ENCODE data around the gene ARID3C. TPM values are rescaled to one million over a fixed set of nuclear protein-coding genes. Genes with fewer than 3 reads are reported as not detected.

Gene ARID3C
- total and polyA plus RNA-seq, 2 experiments from 2014 or later: 0.11 TPM; not detected in 1

DNA sequence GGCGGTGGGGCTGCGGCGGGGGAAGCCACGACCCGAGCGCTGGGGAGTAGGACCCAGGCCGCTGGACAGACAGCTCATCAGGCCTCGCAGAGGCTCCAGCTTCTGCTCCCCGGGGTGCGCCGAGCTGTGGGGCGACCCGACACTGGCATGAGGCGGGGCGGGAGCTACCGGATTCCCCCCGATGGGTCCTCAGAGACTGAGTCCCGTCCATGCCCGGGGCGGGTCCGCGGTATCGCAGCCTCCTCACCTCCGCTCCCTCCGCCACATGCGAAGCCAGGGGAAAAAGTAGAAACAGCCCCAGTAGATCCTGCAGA lies 36.2 kb upstream of the ARID3C start:
- no peaks in the 10 kb centered on the region for H3K36me3 ChIP-seq (ENCODE audit: low read depth)
- DNase-seq: no peak
- TF ChIP-seq EZH2phosphoT487 (IDR thresholded peaks at IDR 0.05; ENCODE audit: insufficient read depth, low read depth) (no peak), EZH2 (IDR thresholded peaks at IDR 0.05; ENCODE audit: insufficient read depth, poor library complexity, severe bottlenecking) (no peak)
- peak overlapping the region; percentile 70 for H3K27ac ChIP-seq
- H3F3A ChIP-seq (ENCODE audit: insufficient read depth): peaks cover 15% of the 10 kb centered on the region; the same call in 1 of the 2 replicates
- peak overlapping the region; percentile 93 for H3K9ac ChIP-seq
- 0 to 1% methylated on average over 18 to 23 of the region's 26 CpGs for WGBS, 2 experiments (ENCODE audit: low coverage in 1 of 2, low lambda C conversion rate in 2 of 2, missing lambda C conversion rate in 2 of 2)
- in situ Hi-C loops (cut with MboI): no loop called here
- no peaks in the 10 kb centered on the region for H3K9me2 ChIP-seq (ENCODE audit: insufficient read depth)
- peak overlapping the region; percentile 70 for H3K4me3 ChIP-seq
- peak overlapping the region; percentile 78 for H3K4me2 ChIP-seq (ENCODE audit: unreplicated experiment)
- H3K9me3 ChIP-seq (ENCODE audit: low read depth): no peaks in the 10 kb centered on the region
- H4K20me1 ChIP-seq (ENCODE audit: insufficient read depth): no peaks in the 10 kb centered on the region
- H3K4me1 ChIP-seq (ENCODE audit: insufficient read depth): peaks cover 7% of the 10 kb centered on the region; the same call in 1 of the 2 replicates
- H3K79me2 ChIP-seq (ENCODE audit: insufficient read depth): peaks cover 25% of the 10 kb centered on the region
- H3K27me3 ChIP-seq (replicated peaks; ENCODE audit: insufficient read depth): no peaks in the 10 kb centered on the region
- H2AFZ ChIP-seq: peak overlapping the region; percentile 85

DNA sequence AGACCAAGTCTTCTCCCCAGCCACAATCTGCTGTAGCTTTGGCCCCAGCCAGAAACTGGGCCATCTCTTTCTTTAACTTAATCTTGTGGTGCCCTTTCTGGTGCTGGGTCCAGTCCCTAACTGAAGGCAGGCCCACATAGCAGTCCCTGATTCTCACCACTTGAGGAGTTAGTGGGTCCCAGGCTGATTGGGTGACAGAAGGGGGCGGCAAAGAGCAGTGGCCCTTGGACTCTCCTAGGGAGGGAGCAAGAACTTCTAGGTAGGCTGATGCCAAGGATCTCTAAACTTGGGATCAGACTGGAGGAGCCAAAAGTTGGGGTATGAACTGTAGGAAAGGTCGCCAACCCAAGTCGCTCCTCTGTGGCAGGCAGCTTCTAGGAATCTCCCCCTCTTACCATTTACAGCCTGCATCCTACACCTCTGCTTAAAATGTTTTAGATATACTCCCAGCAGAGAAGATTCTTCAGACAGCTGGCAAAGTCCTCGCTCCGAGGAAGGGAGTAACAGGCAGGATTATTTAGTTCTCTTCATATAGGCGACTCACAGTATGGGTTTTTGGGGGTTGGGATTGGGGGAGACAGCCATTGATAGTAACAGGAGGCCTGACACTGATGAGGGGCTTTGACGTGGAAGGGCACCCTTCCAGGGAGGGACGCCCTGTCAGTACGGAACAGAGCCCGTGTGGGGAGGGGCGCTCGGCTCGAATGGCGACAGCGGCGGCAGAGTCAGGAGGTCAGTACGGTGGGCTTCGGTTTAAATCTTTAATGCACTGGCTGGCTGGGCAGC lies 35.6 kb upstream of the ARID3C start:
- peak overlapping the region; percentile 78 for H3K4me2 ChIP-seq (ENCODE audit: unreplicated experiment)
- DNase-seq: peak; percentile 90
- peak overlapping the region; percentile 70 for H3K27ac ChIP-seq
- H3K27me3 ChIP-seq (replicated peaks; ENCODE audit: insufficient read depth): no peaks in the 10 kb centered on the region
- no peaks in the 10 kb centered on the region for H3K9me2 ChIP-seq (ENCODE audit: insufficient read depth)
- peaks cover 15% of the 10 kb centered on the region; the same call in 1 of the 2 replicates for H3F3A ChIP-seq (ENCODE audit: insufficient read depth)
- no peaks in the 10 kb centered on the region for H3K9me3 ChIP-seq (ENCODE audit: low read depth)
- H2AFZ ChIP-seq: peak overlapping the region; percentile 85
- H3K4me1 ChIP-seq (ENCODE audit: insufficient read depth): peaks cover 7% of the 10 kb centered on the region; the same call in 1 of the 2 replicates
- TF ChIP-seq EZH2 (IDR thresholded peaks at IDR 0.05; ENCODE audit: insufficient read depth, poor library complexity, severe bottlenecking): no peak
- H3K9ac ChIP-seq: peak overlapping the region; percentile 93
- in situ Hi-C loops (cut with MboI): no loop called here
- peaks cover 25% of the 10 kb centered on the region for H3K79me2 ChIP-seq (ENCODE audit: insufficient read depth)
- H4K20me1 ChIP-seq (ENCODE audit: insufficient read depth): no peaks in the 10 kb centered on the region
- WGBS, 2 experiments (ENCODE audit: low coverage in 1 of 2, low lambda C conversion rate in 2 of 2, missing lambda C conversion rate in 2 of 2): 2% methylated on average over 18 of the region's 18 CpGs
- no peaks in the 10 kb centered on the region for H3K36me3 ChIP-seq (ENCODE audit: low read depth)
- peak overlapping the region; percentile 70 for H3K4me3 ChIP-seq

DNA sequence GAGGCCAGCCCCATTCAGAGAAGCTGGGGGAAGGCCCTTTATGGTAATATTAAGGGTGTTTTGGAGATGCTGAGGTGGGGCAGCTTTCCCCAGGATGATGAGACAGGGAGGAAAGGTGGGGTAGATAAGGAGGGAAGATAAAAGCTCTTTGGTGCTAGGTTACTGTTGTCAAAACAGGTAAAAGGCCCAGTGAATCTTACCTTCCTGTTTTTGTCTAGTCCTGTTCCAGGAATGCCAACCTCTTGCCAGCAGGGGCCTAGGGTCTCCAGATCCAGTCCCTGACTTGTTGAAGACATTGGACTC lies 34.4 kb upstream of the ARID3C start:
- Histone ChIP-seq H3K9me3 (ENCODE audit: low read depth) (no peaks in the 10 kb centered on the region), H3K4me1 (ENCODE audit: insufficient read depth) (peaks cover 7% of the 10 kb centered on the region; the same call in 1 of the 2 replicates), H3F3A (ENCODE audit: insufficient read depth) (peaks cover 15% of the 10 kb centered on the region; the same call in 1 of the 2 replicates), H3K4me2 (ENCODE audit: unreplicated experiment) (no peak overlapping the region), H2AFZ (no peak overlapping the region), H3K36me3 (ENCODE audit: low read depth) (no peaks in the 10 kb centered on the region), H4K20me1 (ENCODE audit: insufficient read depth) (no peaks in the 10 kb centered on the region), H3K9ac (no peak overlapping the region), H3K27ac (no peak overlapping the region), H3K79me2 (ENCODE audit: insufficient read depth) (peaks cover 23% of the 10 kb centered on the region), H3K9me2 (ENCODE audit: insufficient read depth) (no peaks in the 10 kb centered on the region), H3K27me3 (replicated peaks; ENCODE audit: insufficient read depth) (no peaks in the 10 kb centered on the region), H3K4me3 (no peak overlapping the region)
- in situ Hi-C loops (cut with MboI): no loop called here
- TF ChIP-seq EZH2 (IDR thresholded peaks at IDR 0.05; ENCODE audit: insufficient read depth, poor library complexity, severe bottlenecking) (no peak), EZH2phosphoT487 (IDR thresholded peaks at IDR 0.05; ENCODE audit: insufficient read depth, low read depth) (no peak)
- no peak for DNase-seq

DNA sequence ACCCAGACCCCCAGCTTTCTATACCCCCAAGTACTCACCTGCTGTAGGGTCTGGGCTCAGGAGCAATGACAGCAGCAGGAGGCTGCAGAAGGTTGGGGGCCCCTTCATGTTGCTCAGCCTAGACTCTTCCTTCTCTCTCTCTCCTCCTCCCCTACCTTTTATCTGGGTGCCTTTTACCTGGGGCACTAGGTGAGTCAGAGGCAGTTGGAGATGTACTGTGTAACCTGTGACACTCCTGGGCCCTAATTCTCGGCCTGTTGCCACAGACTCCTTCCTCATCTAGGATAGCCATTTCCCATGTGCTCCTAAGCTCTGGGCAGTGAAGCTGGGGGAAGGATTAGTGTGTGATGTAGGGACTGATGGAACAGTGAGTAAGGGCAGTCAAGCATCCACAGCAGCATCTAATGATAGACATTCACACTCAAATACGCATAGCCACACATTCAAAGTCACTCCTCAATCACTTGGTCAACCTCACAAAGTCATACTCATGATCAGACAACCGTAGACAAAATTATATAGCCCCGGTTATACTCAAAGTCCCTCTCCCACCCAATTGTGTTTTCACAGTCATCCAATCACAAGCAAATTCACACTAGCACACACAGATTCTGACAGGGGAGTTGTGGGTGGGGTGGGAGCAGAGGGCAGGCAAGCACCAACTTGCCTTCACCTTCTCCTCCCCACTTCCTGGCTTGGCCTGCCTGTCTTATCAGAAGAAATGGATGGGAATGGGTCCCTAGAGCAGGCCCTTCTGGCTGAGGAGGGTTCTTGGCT lies 33.8 kb upstream of the ARID3C start, which contains the start of gene CCL27:
TSS of gene CCL27 (minus strand) at position 132 of the 777 bp plus-strand sequence. CDS start at position 108, 24 bp downstream.
- Histone ChIP-seq H3F3A (ENCODE audit: insufficient read depth) (peaks cover 15% of the 10 kb centered on the region; the same call in 1 of the 2 replicates), H3K9me2 (ENCODE audit: insufficient read depth) (no peaks in the 10 kb centered on the region), H3K79me2 (ENCODE audit: insufficient read depth) (peaks cover 18% of the 10 kb centered on the region), H3K4me1 (ENCODE audit: insufficient read depth) (peaks cover 7% of the 10 kb centered on the region; the same call in 1 of the 2 replicates), H3K27me3 (replicated peaks; ENCODE audit: insufficient read depth) (no peaks in the 10 kb centered on the region), H4K20me1 (ENCODE audit: insufficient read depth) (no peaks in the 10 kb centered on the region), H3K27ac (no peak within 1 kb of the TSS), H3K4me2 (ENCODE audit: unreplicated experiment) (no peak within 1 kb of the TSS), H2AFZ (no peak within 1 kb of the TSS), H3K9me3 (ENCODE audit: low read depth) (no peaks in the 10 kb centered on the region), H3K9ac (no peak within 1 kb of the TSS), H3K4me3 (no peak within 1 kb of the TSS), H3K36me3 (ENCODE audit: low read depth) (no peaks in the 10 kb centered on the region)
- no peak for DNase-seq
- in situ Hi-C loops (cut with MboI): no loop called here
- 71 to 72% methylated on average over 4 of the region's 4 CpGs for WGBS, 2 experiments (ENCODE audit: low coverage in 1 of 2, low lambda C conversion rate in 2 of 2, missing lambda C conversion rate in 2 of 2)
- TF ChIP-seq EZH2 (IDR thresholded peaks at IDR 0.05; ENCODE audit: insufficient read depth, poor library complexity, severe bottlenecking) (no peak), EZH2phosphoT487 (IDR thresholded peaks at IDR 0.05; ENCODE audit: insufficient read depth, low read depth) (no peak)
